Adrenal gland (tissue), 5 donors: ENCODE data around the gene KCND1.

Experiments used
- POLR2A ChIP-seq, 2 donors: fragments of 450-650 bp; IDR thresholded peaks; one replicate each; pipeline ENCODE4 v1.6.1; 2017; ENCODE audit warnings: antibody characterized with exemption in 2 of 2, mild to moderate bottlenecking in 2 of 2, moderate library complexity in 1 of 2
- TF ChIP-seq, protein P1 (sequence below), 6 experiments: fragments of 450-650 bp in 4 of 6; fragments of 200-600 bp in 2 of 6; sonication (generic) in 1 of 6; IDR thresholded peaks; 1 replicate in 5 of 6; 2 replicates in 1 of 6; pipeline versions ENCODE4 v1.5.1 to v1.8.0; 2016 to 2021; ENCODE audit warnings: antibody characterized with exemption in 6 of 6, mild to moderate bottlenecking in 2 of 6, moderate library complexity in 1 of 6
- donor health status: DM: no; HTN: no; CAD: no.

- TF ChIP-seq POLR2A (IDR thresholded peaks at IDR 0.05): no peak
- TF ChIP-seq, protein P1, sequence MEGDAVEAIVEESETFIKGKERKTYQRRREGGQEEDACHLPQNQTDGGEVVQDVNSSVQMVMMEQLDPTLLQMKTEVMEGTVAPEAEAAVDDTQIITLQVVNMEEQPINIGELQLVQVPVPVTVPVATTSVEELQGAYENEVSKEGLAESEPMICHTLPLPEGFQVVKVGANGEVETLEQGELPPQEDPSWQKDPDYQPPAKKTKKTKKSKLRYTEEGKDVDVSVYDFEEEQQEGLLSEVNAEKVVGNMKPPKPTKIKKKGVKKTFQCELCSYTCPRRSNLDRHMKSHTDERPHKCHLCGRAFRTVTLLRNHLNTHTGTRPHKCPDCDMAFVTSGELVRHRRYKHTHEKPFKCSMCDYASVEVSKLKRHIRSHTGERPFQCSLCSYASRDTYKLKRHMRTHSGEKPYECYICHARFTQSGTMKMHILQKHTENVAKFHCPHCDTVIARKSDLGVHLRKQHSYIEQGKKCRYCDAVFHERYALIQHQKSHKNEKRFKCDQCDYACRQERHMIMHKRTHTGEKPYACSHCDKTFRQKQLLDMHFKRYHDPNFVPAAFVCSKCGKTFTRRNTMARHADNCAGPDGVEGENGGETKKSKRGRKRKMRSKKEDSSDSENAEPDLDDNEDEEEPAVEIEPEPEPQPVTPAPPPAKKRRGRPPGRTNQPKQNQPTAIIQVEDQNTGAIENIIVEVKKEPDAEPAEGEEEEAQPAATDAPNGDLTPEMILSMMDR (IDR thresholded peaks at IDR 0.05): no peak
These were observed 30.0 kb upstream of the KCND1 start for GRCh38 chrX:49001521-49002090.
